ENCODE measurements around the gene ATP6V0B.
A peak's percentile ranks its signal among the peaks of the same experiment; 100 is the strongest.

Gene ATP6V0B

DNA sequence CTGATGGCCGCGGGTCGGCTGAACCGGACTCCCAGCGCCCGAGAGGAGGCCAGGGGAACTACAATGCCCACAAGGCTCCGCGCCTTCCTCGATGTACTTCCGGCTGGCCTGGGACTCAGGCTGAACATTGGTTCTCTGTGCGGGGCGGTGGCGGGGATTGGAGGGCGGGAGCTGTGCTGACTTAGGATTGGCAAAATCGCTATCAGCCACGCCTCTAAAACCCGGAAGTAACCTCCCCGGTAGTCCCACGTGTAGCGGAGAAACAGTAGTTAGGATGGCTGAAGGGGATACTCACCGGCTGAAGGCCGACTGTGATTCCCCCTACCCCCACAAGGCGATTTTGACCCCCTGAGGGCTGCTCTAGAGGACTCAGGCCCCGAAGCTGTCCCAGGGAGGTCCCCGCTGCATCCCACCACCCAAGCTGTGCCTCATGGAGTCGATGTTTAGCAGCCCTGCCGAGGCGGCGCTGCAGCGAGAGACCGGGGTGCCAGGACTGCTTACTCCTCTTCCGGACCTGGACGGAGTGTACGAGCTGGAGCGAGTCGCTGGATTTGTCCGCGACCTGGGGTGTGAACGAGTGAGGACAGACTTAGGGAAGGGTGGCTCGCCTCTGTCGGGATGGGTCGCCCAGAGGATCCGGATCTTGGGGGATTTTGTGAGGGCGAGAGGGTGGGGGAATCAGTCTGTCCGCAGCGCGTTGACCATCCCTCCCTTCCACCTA is 4.9 kb upstream of the ATP6V0B start, which contains the start of gene DPH2:
Gene DPH2, plus strand, starts transcription at position 265 of the 721 bp plus-strand sequence. Its CDS starts 166 bp downstream, at position 431.
- DNase-seq = peak; percentile 90

- no peak for DNase-seq
Measured at GRCh38 chr1:43970502-43970901, 4.3 kb upstream of the ATP6V0B start.

DNA sequence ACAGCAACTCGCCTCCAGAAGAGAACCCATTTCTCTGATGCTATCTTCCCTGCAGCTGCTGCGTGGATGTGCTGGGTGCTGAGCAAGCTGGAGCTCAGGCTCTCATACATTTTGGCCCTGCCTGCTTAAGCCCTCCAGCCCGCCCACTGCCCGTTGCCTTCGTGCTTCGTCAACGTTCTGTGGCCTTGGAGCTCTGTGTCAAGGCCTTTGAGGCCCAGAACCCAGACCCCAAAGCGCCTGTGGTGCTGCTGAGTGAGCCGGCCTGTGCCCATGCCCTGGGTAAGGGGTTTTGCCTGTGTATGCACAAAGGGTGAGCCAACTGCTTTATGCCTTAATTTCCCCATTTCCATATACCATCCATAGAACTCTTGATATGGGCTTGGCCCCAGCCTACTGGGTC is 3.8 kb upstream of the ATP6V0B start:
- no peak for DNase-seq

DNA sequence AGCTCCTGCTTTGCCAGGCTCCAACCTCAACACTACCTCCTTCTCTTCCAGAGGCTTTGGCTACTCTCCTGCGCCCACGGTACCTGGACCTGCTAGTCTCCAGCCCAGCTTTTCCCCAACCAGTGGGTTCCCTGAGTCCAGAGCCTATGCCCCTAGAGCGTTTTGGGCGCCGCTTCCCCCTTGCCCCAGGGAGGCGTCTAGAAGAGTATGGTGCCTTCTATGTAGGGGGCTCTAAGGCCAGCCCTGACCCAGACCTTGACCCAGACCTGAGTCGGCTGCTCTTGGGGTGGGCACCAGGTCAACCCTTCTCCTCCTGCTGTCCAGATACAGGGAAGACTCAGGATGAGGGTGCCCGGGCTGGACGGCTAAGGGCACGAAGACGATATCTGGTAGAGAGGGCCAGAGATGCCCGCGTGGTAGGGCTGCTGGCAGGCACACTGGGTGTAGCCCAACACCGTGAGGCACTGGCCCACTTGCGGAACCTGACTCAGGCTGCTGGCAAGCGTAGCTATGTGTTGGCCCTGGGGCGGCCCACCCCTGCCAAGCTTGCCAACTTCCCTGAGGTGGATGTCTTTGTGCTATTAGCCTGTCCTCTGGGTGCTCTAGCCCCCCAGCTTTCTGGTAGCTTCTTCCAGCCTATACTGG is 3.3 kb upstream of the ATP6V0B start:
- no peak for DNase-seq

DNA sequence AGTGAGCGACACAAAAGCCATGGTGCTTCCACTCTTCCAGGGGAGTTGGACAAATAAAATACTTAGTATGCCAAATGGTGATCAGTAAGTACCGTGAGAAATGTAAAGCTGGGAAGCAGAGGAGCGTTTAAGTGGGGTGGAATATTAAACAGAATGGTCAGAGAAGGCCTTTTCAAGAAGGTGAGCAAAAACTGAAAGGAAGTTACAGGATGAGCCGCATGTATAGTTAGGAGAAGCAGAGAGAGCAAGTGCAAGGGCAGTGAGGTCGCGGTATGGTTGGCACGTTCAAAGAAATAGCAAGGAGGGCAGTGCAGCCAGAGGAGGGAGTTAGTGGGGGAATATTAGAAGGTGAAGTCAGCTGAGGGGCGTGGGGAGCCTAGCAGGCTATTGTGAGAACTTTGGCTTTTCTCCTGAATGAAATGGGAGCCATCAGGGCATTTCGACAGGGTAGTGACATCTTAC is 748 bp upstream of the ATP6V0B start:
- DNase-seq = no peak

DNA sequence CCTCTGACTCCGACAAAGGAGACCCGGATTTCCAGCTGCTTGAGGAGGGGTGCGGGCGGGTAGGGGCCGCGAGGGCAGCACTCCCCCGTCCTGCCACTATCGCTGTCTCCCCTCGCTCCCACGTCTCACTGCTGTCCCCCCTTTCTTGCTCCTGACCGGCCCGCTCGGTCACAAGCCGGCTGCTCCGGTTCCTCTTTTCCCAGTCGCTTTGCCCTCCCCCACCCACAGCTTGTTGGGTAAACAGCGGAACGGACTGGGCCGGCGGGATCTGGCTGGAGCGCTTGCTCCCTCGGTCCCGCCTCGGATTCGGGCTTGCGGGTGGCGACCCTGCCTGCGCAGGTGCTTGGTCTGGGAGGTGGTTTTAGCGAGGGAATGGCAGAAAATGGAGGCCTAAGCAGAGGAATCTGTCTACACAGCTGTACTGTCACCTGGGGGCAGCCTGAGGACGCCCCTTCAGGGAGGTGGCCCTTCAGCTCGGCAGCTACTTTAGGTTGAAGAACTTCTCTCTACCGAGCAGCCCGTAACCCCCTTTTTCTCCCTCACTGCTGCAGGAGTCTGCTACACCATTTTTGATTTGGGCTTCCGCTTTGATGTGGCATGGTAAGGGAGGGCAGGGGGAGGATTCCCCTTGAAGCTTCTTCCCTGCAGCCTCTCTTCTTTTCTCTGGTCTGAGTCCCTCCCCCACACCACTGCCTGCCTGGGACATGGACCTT is 645 bp downstream of the ATP6V0B start:
- no peak for DNase-seq

DNA sequence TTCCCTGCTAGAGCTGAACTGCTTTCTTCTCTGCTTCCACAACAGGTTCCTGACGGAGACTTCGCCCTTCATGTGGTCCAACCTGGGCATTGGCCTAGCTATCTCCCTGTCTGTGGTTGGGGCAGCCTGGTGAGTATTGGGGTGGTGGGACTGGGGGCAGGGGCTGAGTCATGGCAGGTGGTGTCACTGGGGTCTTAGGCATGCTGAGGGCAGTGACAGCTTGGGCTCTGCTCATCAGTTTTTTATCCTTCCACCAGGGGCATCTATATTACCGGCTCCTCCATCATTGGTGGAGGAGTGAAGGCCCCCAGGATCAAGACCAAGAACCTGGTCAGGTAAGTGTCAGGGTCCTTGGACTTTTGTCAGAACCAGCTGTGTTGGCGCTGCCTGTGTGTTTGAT is 1.3 kb downstream of the ATP6V0B start:
- DNase-seq = no peak

DNA sequence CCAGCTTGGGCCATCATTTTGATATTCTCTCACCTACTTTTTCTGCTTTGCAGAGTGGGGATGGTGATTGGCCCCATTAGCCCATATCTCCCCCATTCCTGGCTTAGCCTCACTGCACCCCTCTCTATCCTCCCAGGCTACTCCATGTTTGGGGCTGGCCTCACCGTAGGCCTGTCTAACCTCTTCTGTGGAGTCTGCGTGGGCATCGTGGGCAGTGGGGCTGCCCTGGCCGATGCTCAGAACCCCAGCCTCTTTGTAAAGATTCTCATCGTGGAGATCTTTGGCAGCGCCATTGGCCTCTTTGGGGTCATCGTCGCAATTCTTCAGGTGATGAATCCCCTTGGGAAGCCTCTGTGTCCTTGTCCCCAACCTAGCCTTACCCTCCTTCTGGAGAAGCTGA is 2.1 kb downstream of the ATP6V0B start:
- DNase-seq = no peak

DNA sequence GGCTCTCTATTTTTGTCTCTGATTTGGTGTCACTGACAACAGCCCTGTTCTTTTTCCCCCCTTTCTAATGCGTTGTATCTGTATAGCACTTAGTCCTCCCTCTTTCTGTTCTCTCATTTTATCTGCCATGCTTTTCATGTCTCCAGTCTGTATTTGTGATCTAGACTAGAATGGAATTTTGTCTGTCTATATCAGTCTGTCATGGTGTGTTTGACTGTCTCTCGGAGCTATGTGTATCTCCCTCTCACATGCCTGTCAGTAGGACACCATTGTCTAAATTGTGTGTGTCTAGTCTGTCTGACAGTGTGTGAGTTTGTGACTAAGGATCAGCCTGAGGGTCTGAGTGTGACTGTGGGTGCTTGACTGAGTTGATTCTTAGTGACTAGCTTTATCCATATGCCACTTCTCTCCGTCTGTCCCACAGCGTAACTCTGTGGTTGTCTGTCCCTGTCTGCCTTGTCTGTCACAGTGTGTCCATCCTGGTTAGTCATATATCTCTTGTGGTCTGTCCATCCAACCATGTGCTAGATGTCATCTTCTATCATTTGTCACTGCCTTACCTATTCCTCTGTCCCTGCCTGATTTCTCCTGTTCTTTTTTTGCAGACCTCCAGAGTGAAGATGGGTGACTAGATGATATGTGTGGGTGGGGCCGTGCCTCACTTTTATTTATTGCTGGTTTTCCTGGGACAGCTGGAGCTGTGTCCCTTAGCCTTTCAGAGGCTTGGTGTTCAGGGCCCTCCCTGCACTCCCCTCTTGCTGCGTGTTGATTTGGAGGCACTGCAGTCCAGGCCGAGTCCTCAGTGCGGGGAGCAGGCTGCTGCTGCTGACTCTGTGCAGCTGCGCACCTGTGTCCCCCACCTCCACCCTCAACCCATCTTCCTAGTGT is 2.9 kb downstream of the ATP6V0B start:
- no peak for DNase-seq

DNA sequence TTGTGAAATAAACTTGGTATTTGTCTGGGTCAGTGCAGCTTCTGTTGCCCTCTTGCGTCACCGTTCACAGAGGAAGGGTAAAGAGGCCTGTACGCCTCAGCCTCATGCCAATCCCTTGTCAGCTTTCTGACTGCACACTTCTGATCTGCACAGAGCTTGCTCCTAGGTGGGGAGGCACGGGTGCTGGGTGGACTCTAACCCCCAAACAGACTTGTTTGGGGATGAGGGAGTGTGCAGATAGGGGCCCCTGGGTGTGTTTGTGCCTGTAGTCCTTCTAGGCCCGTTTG is 3.4 kb downstream of the ATP6V0B start:
- DNase-seq = no peak

DNA sequence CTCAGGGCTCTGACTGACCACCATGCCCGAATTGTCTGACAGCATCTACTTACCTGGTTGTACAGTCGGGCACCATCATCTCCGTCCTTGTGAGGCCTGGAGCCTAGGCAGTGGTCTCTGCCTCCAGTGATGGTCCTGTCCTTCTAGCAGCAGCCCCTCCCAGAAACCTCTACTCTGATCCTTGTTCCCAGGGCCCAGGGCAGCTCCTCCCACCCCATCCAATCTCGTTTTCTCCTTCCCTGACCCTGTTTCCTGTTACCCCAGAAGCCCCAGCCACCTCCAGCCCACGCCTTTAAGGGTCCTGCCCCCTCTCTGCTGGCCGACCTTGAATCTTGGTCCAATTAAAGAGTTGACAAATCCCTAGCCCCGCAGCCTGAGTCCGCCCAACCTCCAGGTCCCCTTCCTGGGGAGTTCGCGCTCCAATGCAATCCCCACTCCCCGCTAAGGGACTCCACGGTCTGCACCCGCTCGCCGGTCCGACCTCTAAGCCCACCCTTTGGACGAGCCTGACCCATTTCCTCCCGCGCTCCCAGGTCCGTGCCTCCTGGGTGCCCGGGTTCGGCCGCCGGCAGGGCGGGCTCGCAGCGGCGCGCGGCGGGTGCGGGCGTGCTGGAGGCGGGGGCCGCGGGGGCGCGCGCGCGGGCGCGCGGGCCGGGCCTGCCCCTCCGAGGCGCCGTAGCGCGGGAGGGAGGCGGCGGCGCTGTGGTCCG is 3.9 kb downstream of the ATP6V0B start, which contains the start of gene B4GALT2:
Gene B4GALT2, plus strand, starts transcription at position 660 of the 710 bp plus-strand sequence. CDS start 1,951 bp downstream, outside the sequence.
- peak; percentile 24 for DNase-seq

- no peak for DNase-seq
Measured at GRCh38 chr1:43979261-43979527, 4.4 kb downstream of the ATP6V0B start.

GRCh38 chr1:43979528-43980254 is 4.9 kb downstream of the ATP6V0B start:
- DNase-seq = no peak

GRCh38 chr1:43980255-43981134 is 5.7 kb downstream of the ATP6V0B start:
- no peak for DNase-seq

- DNase-seq = no peak
Measured at GRCh38 chr1:43981135-43981491, 6.4 kb downstream of the ATP6V0B start.

DNA sequence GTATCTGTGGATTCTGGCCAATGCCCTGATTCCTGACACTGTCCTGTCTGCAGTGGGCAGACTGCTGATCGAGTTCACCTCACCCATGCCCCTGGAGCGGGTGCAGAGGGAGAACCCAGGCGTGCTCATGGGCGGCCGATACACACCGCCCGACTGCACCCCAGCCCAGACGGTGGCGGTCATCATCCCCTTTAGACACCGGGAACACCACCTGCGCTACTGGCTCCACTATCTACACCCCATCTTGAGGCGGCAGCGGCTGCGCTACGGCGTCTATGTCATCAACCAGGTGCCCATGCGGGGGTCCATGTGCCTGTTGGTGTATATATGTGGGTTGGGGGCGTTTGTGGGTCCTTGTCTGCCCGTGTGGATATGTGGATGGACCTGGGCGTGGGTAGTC is 6.9 kb downstream of the ATP6V0B start:
- DNase-seq = no peak

- no peak for DNase-seq
Measured at GRCh38 chr1:43982241-43982640, 7.5 kb downstream of the ATP6V0B start.

- DNase-seq = no peak
Measured at GRCh38 chr1:43982808-43983207, 8.0 kb downstream of the ATP6V0B start.

DNA sequence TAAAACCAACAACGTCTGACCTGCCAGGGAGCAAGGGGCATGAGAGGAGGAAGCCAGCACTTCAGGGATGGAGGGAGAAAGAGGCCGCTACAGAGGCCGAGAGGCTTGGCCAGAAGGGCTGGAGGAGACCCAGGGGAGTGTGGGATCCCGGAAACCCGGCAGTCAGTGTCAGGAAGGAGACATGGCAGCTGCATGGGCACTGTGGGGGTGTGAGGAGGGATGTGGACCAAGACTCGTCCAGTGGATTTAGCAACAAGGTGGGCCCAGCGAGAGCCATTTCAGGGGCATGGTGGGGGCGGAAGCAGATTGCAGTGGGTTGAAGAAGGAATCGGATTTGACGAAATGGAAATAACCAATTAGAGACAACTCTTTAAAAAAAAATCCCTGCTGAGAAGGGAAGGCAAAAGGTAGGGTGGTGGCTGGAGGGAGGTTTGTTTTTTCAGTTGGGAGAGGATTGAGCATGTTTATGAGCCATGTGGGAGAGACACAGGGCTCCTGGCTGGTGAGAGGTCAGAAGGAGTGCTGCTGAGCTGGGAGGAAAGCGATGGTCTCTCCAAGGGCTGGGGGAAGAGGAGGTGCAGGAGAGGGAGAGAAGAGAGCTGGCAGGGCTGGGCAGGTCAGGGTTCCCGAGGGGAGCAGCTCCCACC is 8.6 kb downstream of the ATP6V0B start:
- DNase-seq = no peak

DNA sequence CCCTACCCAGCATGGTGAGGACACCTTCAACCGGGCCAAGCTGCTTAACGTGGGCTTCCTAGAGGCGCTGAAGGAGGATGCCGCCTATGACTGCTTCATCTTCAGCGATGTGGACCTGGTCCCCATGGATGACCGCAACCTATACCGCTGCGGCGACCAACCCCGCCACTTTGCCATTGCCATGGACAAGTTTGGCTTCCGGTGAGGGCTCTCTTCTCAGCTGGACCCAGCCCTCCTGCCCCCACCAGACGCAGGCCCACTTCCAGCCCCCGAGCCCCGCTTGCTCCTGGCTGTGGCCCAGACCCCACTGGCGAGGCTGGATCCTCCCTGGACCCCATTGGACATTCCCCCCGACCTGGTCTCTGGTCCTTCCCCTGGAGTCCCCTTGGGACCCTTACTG is 10.1 kb downstream of the ATP6V0B start:
- DNase-seq = no peak

All from COR-L47 (cell line).